ENCODE data around the gene LSAMP.

DNA sequence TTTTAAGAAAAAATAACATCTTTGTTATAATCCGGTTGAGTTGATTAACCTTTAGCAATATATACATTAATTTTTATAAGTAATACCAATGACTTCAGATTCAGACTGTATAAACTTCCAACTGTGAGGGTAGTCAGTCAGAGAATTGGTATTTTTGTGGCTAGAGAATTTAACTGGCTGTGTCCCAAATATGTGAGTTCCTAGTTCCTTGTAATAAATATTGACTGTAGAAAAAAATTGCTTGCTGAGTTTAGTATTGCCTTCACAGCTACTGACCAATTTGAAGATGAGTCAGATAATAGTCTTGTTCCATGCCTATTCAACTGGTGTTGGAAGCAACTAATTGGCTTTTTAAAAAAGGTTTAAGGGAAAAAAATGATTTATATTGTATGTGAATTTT is 611.2 kb downstream of the LSAMP start:
- no peak for TF ChIP-seq EZH2 (IDR thresholded peaks at IDR 0.05; ENCODE audit: borderline replicate concordance, insufficient read depth, low read depth, low read length, poor library complexity, severe bottlenecking)
- TF ChIP-seq, protein P1, sequence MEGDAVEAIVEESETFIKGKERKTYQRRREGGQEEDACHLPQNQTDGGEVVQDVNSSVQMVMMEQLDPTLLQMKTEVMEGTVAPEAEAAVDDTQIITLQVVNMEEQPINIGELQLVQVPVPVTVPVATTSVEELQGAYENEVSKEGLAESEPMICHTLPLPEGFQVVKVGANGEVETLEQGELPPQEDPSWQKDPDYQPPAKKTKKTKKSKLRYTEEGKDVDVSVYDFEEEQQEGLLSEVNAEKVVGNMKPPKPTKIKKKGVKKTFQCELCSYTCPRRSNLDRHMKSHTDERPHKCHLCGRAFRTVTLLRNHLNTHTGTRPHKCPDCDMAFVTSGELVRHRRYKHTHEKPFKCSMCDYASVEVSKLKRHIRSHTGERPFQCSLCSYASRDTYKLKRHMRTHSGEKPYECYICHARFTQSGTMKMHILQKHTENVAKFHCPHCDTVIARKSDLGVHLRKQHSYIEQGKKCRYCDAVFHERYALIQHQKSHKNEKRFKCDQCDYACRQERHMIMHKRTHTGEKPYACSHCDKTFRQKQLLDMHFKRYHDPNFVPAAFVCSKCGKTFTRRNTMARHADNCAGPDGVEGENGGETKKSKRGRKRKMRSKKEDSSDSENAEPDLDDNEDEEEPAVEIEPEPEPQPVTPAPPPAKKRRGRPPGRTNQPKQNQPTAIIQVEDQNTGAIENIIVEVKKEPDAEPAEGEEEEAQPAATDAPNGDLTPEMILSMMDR (IDR thresholded peaks at IDR 0.05), result no peak
